ENCODE results near the gene ZNF423.

DNA sequence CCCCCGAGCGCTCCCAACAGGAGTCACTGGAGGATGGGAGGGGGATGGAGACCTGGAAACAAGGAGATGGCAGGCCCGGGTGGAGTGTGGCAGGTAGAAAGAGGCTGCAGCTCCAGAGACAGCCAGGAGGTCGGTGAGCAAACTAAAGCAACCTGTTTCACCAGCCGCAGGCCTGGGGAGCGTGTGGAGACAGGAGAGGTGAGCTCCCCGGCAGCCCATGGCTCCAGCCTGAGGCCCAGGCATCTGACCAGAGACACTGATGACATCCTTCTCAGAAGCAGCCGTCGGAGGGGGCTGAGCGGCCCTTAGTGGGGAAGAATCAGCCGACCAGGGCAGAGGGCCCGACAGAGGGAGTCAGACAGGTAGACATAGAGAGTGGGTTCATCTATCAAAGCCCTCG is 165.1 kb downstream of the ZNF423 start:
- TF ChIP-seq, protein P1, sequence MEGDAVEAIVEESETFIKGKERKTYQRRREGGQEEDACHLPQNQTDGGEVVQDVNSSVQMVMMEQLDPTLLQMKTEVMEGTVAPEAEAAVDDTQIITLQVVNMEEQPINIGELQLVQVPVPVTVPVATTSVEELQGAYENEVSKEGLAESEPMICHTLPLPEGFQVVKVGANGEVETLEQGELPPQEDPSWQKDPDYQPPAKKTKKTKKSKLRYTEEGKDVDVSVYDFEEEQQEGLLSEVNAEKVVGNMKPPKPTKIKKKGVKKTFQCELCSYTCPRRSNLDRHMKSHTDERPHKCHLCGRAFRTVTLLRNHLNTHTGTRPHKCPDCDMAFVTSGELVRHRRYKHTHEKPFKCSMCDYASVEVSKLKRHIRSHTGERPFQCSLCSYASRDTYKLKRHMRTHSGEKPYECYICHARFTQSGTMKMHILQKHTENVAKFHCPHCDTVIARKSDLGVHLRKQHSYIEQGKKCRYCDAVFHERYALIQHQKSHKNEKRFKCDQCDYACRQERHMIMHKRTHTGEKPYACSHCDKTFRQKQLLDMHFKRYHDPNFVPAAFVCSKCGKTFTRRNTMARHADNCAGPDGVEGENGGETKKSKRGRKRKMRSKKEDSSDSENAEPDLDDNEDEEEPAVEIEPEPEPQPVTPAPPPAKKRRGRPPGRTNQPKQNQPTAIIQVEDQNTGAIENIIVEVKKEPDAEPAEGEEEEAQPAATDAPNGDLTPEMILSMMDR (IDR thresholded peaks at IDR 0.05): no peak
- TF ChIP-seq POLR2A (IDR thresholded peaks at IDR 0.05): no peak

Data from lower leg skin (tissue), 3 donors.